Transverse colon (tissue), 4 donors: ENCODE results near the gene FGGY. TPM values are rescaled to one million over a fixed set of nuclear protein-coding genes. Genes with fewer than 3 reads are reported as not detected.

Source experiments
- DNase-seq: peaks from one replicate; pipeline ENCODE4 v3.0.0-alpha.2; 2019
- H3K27ac ChIP-seq, 4 donors: fragments of 200-600 bp; sonication (generic); 2 replicates each; pipeline ENCODE4 v1.5.1; 2016 to 2018; ENCODE audit warnings: inconsistent platforms in 4 of 4
- H3K27me3 ChIP-seq: fragments of 200-600 bp; sonication (generic); 2 replicates; pipeline ENCODE4 v1.5.1; 2017; ENCODE audit warnings: inconsistent platforms
- H3K36me3 ChIP-seq, 4 donors: fragments of 200-600 bp; sonication (generic); 2 replicates each; pipeline ENCODE4 v1.5.1; 2017 to 2019; ENCODE audit warnings: inconsistent platforms in 4 of 4
- H3K4me1 ChIP-seq, 4 donors: fragments of 200-600 bp; sonication (generic); 2 replicates each; pipeline ENCODE4 v1.5.1; 2017 to 2020; ENCODE audit warnings: inconsistent platforms in 4 of 4
- H3K4me3 ChIP-seq, 4 donors: fragments of 200-600 bp; sonication (generic); 1 replicate in 1 of 4; 2 replicates in 3 of 4; pipeline versions ENCODE4 v1.5.1 to v1.6.1; 2017 to 2019; ENCODE audit warnings: inconsistent platforms in 4 of 4
- H3K9me3 ChIP-seq, 2 donors: fragments of 200-600 bp; sonication (generic); 2 replicates each; pipeline ENCODE4 v1.5.1; 2017 to 2019; ENCODE audit warnings: inconsistent platforms in 2 of 2
- CTCF ChIP-seq, 5 experiments: fragments of 200-600 bp in 3 of 5; fragments of 450-650 bp in 2 of 5; sonication (generic) in 3 of 5; IDR thresholded peaks; 1 replicate in 2 of 5; 2 replicates in 3 of 5; pipeline ENCODE4 v1.5.1; 2016 to 2017; ENCODE audit warnings: antibody characterized with exemption in 5 of 5, inconsistent platforms in 3 of 5, mild to moderate bottlenecking in 2 of 5, moderate library complexity in 1 of 5
- EP300 ChIP-seq: sonication (generic); formaldehyde crosslinking; IDR thresholded peaks from one replicate; pipeline ENCODE4 v1.6.1; 2017; ENCODE audit warnings: antibody characterized with exemption, low read depth
- POLR2A ChIP-seq: fragments of 450-650 bp; IDR thresholded peaks from one replicate; pipeline ENCODE4 v1.6.1; 2016; ENCODE audit warnings: antibody characterized with exemption, mild to moderate bottlenecking, moderate library complexity
- POLR2AphosphoS5 ChIP-seq, 3 donors: sonication (generic); formaldehyde crosslinking; IDR thresholded peaks; one replicate each; pipeline ENCODE4 v1.6.1; 2016; ENCODE audit warnings: antibody characterized with exemption in 3 of 3
- WGBS, 2 donors: methylation state at CpG; one replicate each; pipeline ENCODE4 v1.1.5; 2018; ENCODE audit warnings: low coverage in 1 of 2; 5-methylcytosine and 5-hydroxymethylcytosine counted together
- in situ Hi-C, 4 donors: fragments of 200-750 bp; cut with MboI; loops; one replicate each; pipeline versions ENCODE4 v1.15.0 to v1.15.1; 2017; ENCODE audit warnings: low sequenced_read_pairs in 3 of 4, low pct_ligation_motif_present in 1 of 4, low pct_unique_long_range_greater_than_20kb in 1 of 4
- intact Hi-C: fragments of 100-400 bp; cut with DNase I; formaldehyde crosslinking; loops from one replicate; pipeline ENCODE4 v1.15.1; 2023; ENCODE audit warnings: low total_unique reads
- total RNA-seq, 4 donors: library from RNA; depleted of rRNA; stranded (reverse); fragments of >200 nt; gene quantifications; one replicate each; pipeline ENCODE4 v1.1.0, GENCODE V29; 2016

FGGY gene
- total RNA-seq, 4 donors from 2014 or later: 18.2 to 97.7 (median 27.1) TPM

DNA sequence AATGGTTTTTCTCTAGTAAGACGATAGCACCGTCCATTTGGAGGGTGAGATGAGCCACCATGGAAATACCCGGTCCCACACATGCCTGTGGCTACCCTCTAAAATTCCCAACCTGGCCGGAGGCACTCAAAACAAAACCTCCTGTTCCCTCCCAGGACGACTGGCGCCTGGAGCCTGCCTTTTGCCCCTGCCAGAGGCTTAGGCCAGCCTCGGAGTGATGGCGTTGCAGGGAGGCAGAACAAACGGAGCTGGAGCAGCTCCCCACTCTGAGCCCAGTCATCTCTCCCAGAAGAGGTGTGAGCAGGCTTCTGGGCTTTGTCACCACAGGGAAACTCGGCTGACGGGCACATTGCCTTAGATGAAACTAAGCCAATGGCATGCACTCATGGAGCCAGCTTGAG, 304.1 kb downstream of the FGGY start:
- Histone ChIP-seq H3K27ac (peak overlapping the region; percentile 34 to 80 (median 49)), H3K9me3 (no peaks in the 10 kb centered on the region), H3K36me3 (no peaks in the 10 kb centered on the region), H3K4me3 (no peak overlapping the region), H3K4me1 (peaks cover 9 to 20% (median 12%) of the 10 kb centered on the region in 4 donors), H3K27me3 (no peaks in the 10 kb centered on the region)
- TF ChIP-seq CTCF (IDR thresholded peaks at IDR 0.05) (no peak), POLR2AphosphoS5 (IDR thresholded peaks at IDR 0.05) (peak; percentile 55 to 79 (median 68))
- in situ Hi-C loops: no loop called here
- WGBS, 2 donors: 73 to 96% methylated on average over 4 to 11 of the region's 11 CpGs
- peak; percentile 26 for DNase-seq
- intact Hi-C loops: loop anchor here (2.0 kb wide), 1 partner anchor 304 kb away; the partner anchor contains the start of gene FGGY

- in situ Hi-C loops (no loop called here), intact Hi-C loops (loop anchor here (2.0 kb wide), 1 partner anchor 305 kb away; the partner anchor contains the start of gene FGGY)
- no peak for TF ChIP-seq POLR2AphosphoS5 (IDR thresholded peaks at IDR 0.05)
- TF ChIP-seq CTCF (IDR thresholded peaks at IDR 0.05): no peak
- TF ChIP-seq POLR2A: no peak
- TF ChIP-seq EP300: no peak
- Histone ChIP-seq H3K9me3 (no peaks in the 10 kb centered on the region), H3K4me3 (no peak overlapping the region), H3K27me3 (no peaks in the 10 kb centered on the region), H3K36me3 (no peaks in the 10 kb centered on the region), H3K27ac (peak overlapping the region; percentile 7 to 80 (median 46)), H3K4me1 (peaks cover 1 to 17% (median 7%) of the 10 kb centered on the region in 4 donors)
- no peak for DNase-seq
Measured at GRCh38 chr1:59601811-59602210, 304.9 kb downstream of the FGGY start.

DNA sequence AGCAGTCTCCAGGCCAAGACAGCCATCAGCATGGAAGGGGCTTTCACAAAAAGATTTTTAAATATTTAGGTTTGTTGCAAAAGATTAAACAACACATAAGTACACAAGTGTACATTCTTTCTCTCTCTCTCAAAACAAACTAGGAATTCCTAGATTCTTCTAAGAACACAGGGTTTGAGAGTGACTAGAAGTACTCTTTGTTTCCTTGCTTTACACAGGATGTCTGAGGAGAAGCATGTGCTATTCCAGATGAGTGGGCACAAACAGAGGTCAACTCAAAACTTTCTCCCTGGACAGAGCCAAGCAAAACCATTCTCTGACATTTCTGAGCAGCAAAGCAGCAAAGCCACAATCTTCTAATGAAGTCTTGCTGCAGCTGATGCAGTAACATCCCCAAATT, 307.3 kb downstream of the FGGY start:
- H3K36me3 ChIP-seq: no peaks in the 10 kb centered on the region
- no peak for DNase-seq
- no peak for TF ChIP-seq POLR2A
- TF ChIP-seq POLR2AphosphoS5 (IDR thresholded peaks at IDR 0.05): no peak
- no peak for TF ChIP-seq CTCF (IDR thresholded peaks at IDR 0.05)
- no peak for TF ChIP-seq EP300
- intact Hi-C loops (no loop called here), in situ Hi-C loops (no loop called here)
- no peaks in the 10 kb centered on the region for H3K9me3 ChIP-seq
- H3K4me3 ChIP-seq: no peak overlapping the region
- H3K27me3 ChIP-seq: no peaks in the 10 kb centered on the region
- H3K4me1 ChIP-seq: peaks cover 0 to 17% (median 6%) of the 10 kb centered on the region in 4 donors
- peak overlapping the region in 1 of 4 donors; percentile 18 for H3K27ac ChIP-seq

DNA sequence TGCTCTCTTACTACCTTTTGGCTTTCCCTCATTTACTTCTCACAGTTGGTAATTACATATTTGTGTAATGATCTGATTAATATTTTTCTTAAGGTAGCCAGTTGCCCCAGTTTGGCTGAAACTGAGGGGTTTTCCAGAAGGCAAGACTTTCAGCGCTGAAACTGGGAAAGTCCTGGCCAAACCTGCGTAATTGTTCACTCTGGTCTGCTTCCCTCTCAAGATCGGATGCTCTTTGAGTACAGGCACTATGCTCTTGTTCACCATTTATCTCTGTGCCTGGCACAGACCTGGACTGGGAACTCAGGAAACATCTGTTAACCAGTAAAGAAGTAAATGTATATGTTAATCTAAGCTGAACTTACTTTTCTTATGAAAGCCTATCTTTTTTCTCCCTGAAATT, 308.3 kb downstream of the FGGY start:
- Histone ChIP-seq H3K9me3 (no peaks in the 10 kb centered on the region), H3K4me3 (no peak overlapping the region), H3K4me1 (peaks cover 0 to 17% (median 6%) of the 10 kb centered on the region in 4 donors), H3K27me3 (no peaks in the 10 kb centered on the region), H3K36me3 (no peaks in the 10 kb centered on the region), H3K27ac (peak overlapping the region in 3 of 4 donors; percentile 1 to 18 (median 14))
- in situ Hi-C loops: no loop called here
- no peak for DNase-seq
- TF ChIP-seq POLR2AphosphoS5 (IDR thresholded peaks at IDR 0.05) (no peak), POLR2A (no peak), EP300 (no peak), CTCF (IDR thresholded peaks at IDR 0.05) (no peak)
- 76 to 88% methylated on average over 3 of the region's 3 CpGs for WGBS, 2 donors
- intact Hi-C loops: no loop called here
